ENCODE data around the gene ABHD12B. TPM values are rescaled to one million over a fixed set of nuclear protein-coding genes. Genes with fewer than 3 reads are reported as not detected.
"Not testable (repeated sequence)": the region's sequence is repeated elsewhere in the genome, so short reads cannot be mapped to it uniquely, and the experiment has no call there.

The ABHD12B gene
- total RNA-seq, 1 experiment from 2014 or later, result 51.0 TPM

GRCh38 chr14:50897005-50897404, 25.2 kb downstream of the ABHD12B start:
- not testable (repeated sequence) for H3K9me3 ChIP-seq (ENCODE audit: control insufficient read depth, low read depth, low read length); H3K79me1 ChIP-seq (ENCODE audit: insufficient read depth, low read depth, low read length, poor library complexity, severe bottlenecking); H3K23ac ChIP-seq (ENCODE audit: insufficient read length, low read depth, low read length); H3K18ac ChIP-seq (ENCODE audit: insufficient read length, low read depth, low read length); H3K56ac ChIP-seq (ENCODE audit: insufficient read length, low read depth, low read length); H2BK120ac ChIP-seq (ENCODE audit: low read depth, low read length, poor library complexity, severe bottlenecking); H4K91ac ChIP-seq (ENCODE audit: insufficient read length, low read depth, low read length); H2BK15ac ChIP-seq (ENCODE audit: low read depth, low read length); H2BK20ac ChIP-seq (ENCODE audit: low read depth, low read length, poor library complexity, severe bottlenecking); H3K27me3 Mint-ChIP-seq (ENCODE audit: low read depth); H4K8ac ChIP-seq (replicated peaks; ENCODE audit: insufficient read length, low read depth, low read length); H2AFZ ChIP-seq (ENCODE audit: low read length); H4K20me1 ChIP-seq (ENCODE audit: control insufficient read depth, insufficient read depth, insufficient read length); DNase-seq; H3K4ac ChIP-seq (ENCODE audit: low read depth, low read length); H3T11ph ChIP-seq (ENCODE audit: low read length); H2BK12ac ChIP-seq (ENCODE audit: insufficient read length, low read depth, low read length); H3K4me2 ChIP-seq (ENCODE audit: insufficient read depth, insufficient read length, low read length); H2AK5ac ChIP-seq (ENCODE audit: insufficient read length, low read length); H3K79me2 ChIP-seq (ENCODE audit: insufficient read depth, low read length); H3K27me3 ChIP-seq (ENCODE audit: insufficient read depth, low read length); H3K23me2 ChIP-seq (ENCODE audit: insufficient read length, low read depth, low read length, poor library complexity, severe bottlenecking); H3K4me3 Mint-ChIP-seq; H4K5ac ChIP-seq (ENCODE audit: insufficient read length, low read depth, low read length); H3K14ac ChIP-seq (ENCODE audit: insufficient read depth, low read length); H2BK5ac ChIP-seq (ENCODE audit: insufficient read length, low read length); H3K9ac ChIP-seq (ENCODE audit: extremely low read depth, insufficient read length, low read length)
- Mint-ChIP-seq H3K27ac (peak overlapping the region in 2 of 3 experiments; percentile 45 to 89; a peak in 5 of 7 replicates), H3K36me3 (ENCODE audit: insufficient read depth in 1 of 3, low read depth in 3 of 3) (peaks cover 7 to 18% (median 13%) of the 10 kb centered on the region in 3 experiments), H3K9me3 (peaks cover 13 to 16% of the 10 kb centered on the region in 2 experiments), H3K4me1 (peaks cover 51 to 57% of the 10 kb centered on the region in 2 experiments)
- Histone ChIP-seq H3K4me1 (ENCODE audit: insufficient read depth, low read length) (peaks cover 14% of the 10 kb centered on the region; the same call in 1 of the 2 replicates), H3K27ac (ENCODE audit: insufficient read length, low read depth, low read length) (peak overlapping the region; percentile 90)
- WGBS (ENCODE audit: extremely low coverage, insufficient read length, low lambda C conversion rate), result no CpG with 5 or more reads among the region's 1 CpG

Data from H9 (cell line).